Activated CD4-positive, alpha-beta T cell treated with anti-CD3 and anti-CD28 coated beads, Interleukin-2, amount 50 U/mL, for 24 hours (primary cell): Measurements from ENCODE around the gene RGL3.
"Not testable (repeated sequence)": the region's sequence is repeated elsewhere in the genome, so short reads cannot be mapped to it uniquely, and the experiment has no call there.

ENCODE experiments used
- DNase-seq, 2 donors: peaks; one replicate each; pipeline ENCODE4 v3.0.0-alpha.2; 2020; ENCODE audit warnings: low read depth in 1 of 2, low spot score in 1 of 2

The RGL3 gene

DNA sequence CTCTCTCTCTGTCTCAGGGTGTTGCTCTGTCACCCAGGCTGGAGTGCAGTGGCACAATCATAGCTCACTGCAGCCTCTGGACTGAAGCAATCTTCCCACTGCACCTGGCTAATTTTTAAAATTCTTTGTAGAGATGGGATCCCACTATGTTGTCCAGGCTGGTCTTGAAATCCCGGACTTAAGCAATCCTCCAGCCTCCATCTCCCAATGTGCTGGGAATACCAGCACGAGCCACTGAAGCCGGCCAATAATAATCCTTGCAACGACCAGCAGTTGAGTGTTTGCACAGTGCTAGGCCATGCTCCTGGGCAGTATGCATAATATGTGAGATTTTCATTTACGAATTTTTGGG lies 34.4 kb downstream of the RGL3 start:
- DNase-seq = no peak

DNA sequence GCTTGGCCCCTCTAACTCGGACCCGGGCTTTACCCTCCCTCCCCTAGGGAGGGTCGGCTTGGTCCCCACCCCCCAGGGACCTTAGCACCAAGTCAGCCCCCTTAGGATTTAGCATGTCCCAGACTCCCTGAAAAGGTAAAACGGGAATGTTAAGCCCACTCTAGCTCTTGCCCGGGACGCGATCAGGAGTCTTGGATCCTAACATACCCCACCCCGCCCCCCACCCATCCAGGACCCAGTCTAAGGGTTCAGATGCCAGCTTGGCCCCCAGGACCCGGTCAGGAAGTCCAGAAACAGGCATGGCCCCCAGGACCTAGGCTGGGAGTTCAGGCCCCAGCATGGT lies 35.4 kb downstream of the RGL3 start:
- DNase-seq = no peak

DNA sequence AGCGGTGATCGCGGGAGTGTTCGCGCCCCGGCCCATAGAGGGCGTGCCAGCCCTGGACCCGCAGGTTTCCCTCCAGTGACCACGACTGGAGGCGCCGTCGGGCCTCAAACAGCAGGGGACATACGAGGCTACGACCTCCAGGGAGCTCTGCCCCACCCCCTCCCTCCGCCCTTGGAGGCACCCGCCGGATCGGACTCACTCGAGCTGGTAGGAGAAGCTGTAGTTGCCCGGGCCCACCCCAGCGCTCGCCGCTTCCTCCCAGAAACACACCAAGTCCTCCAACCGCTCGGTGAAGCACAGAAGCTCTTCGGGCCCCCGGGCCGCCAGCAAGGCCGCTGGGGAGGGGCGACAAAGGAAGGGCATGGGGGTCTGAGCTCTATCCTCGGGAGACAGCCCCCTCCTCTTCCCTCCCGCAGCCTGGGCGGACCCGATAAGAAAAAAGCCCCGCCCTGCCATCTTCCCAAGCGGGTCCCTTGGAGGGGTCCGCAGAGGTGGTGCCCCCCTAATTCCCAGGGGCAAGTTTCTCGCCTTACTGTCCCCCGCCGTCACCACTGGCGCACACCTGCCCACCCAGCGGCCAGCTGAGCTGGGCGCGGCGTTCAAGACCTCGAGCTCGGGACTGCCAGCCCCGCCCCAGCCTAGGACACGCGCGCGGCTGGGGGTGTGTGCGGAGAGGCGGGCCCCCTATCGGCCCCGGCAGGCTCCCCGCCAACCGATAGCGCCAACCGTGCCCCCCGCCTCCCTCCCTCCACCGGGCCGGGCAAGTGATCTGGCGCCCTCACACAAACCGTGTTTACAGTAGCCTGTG lies 36.0 kb downstream of the RGL3 start:
- DNase-seq = no peak

DNA sequence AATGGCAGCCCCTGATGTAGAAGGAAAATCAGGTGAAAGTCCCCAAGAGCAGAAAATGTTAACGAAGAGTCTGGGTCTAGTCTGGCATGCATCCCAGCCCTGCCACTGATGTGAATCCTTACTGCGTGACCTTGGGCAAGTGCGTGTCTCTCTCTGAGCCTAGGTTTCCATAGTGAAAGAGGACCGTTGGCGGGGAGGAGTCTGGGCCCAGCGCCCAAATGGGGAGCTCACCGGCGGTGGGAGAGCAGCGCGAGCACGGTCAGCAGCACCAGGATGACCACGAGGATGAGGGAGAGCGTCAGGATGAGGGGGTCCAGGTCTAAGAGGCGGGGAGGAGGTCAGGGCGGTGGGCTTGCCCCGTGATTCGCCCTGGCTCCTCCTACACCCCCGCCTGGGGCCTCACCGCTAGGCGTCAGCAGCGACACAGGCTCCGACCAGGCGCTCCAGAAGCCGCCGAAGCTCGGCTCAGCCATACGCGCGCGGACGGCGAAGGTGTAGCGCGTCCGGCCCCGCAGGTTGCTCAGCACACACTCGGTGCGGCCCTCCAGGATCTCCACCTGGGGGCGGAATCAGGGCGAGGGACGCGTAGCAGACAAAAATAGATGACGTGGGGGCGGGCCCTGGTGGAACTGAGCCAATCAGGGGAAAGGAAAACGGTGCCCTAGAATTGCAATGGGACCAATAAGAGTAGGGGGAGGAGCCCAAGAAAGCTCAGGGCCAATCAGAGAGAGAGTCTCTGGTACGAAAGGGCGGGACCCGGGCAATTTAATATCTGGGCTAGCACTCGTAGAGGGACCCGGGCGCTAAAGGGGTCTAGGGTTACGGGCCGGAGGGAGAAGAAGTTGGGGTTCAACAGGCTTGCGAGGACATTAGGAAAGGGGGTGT lies 38.2 kb downstream of the RGL3 start:
- DNase-seq = peak; percentile 86 to 94

DNA sequence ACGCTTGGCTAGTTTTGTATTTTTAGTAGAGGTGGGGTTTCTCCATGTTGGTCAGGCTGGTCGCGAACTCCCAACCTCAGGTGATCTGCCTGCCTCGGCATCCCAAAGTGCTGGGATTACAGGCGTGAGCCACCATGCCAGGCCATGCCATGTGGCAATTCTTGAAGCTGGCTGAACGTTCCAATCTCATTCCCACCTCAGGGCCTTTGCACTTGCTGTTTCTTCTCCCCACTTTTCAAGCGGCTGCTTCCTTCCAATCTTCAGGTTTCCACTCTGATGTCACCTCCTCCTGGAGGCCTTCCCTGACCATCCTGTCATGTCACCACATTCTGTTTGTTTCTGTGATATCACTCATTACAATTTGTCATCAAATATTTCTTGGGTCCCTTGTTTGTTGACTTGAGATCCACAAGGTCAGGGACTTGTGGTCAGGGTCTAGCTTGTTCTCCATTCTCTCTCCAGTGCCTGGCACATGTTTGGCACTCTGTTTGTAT lies 39.2 kb downstream of the RGL3 start:
- DNase-seq = no peak

DNA sequence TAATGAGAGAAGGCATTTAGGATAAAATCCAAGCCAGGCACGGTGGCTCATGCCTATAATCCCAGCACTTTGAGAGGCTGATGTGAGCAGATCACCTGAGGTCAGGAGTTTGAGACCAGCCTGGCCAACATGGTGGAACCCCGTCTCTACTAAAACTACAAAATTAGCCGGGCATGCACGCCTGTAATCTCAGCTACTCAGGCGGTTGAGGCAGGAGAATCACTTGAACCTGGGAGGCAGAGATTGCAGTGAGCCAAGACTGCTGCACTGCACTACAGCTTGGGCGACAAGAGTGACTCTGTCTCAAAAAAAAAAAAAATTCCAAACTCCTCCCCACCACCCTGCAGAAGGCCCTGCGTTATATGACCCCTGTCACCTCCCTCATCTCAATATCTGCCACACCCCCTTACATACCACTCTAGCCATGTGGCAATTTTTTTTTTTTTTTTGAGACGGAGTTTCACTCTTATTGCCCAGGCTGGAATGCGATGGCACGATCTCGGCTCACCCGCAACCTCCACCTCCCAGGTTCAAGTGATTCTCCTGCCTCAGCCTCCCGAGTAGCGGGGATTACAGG lies 39.8 kb downstream of the RGL3 start:
- not testable (repeated sequence) for DNase-seq

DNA sequence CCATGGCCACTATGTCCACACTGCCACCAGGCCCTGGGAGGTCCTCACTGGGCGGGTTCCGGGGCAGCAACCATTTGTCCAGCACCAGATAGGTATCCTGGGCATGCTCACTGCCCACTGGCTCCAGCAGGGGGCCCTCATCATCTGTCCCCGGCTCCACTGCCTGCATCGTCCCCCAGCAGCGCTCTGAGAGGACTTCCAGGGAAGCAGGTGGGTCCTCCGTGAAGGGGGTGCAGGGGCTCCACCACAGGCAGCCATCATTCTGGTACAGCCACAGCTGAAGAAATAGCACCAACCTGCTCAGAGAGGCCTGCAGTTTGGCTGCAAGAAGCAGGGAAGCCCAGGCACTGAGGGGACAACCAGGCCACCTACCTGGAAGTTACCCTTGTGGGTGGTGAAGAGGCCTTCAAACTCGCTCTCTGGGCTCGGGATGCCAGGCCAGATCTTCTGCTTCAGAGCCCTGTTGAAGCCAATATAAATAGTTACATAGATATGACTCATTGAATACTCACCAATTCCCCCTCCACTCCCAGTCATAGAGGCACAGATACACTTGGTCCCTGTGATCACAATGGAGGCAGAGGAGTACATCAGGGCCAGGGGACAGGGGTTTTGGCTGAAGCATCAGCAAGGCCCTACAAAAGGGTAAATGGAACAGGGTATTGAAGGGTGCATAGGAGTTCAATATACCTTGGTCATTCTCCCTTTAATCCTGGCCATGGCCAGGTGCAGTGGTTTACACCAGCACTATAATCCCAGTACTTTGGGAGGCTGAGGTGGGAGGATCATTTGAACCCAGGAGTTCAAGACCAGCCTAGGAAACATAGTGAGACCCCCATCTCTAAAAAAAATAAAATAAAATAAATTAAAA lies 40.6 kb downstream of the RGL3 start:
- no peak for DNase-seq

DNA sequence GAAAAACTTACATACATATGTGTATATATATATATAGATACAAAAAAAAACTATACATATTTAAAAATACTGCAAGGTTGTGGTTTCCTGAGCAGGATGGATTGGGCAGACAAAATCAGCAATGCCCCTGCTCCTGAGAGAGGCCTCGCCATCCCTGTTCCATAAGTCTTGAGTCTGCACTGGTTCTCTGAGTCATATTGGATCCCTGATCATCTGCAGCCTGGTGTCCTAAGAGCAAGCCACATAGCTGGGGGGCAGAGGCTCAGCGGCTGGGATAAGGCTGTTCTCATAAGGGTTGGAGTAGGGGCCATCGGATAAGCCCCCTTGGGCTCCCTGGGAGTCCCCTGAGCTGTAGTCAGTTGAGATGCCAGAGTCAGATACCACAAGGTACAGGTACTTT lies 41.4 kb downstream of the RGL3 start:
- DNase-seq = no peak

DNA sequence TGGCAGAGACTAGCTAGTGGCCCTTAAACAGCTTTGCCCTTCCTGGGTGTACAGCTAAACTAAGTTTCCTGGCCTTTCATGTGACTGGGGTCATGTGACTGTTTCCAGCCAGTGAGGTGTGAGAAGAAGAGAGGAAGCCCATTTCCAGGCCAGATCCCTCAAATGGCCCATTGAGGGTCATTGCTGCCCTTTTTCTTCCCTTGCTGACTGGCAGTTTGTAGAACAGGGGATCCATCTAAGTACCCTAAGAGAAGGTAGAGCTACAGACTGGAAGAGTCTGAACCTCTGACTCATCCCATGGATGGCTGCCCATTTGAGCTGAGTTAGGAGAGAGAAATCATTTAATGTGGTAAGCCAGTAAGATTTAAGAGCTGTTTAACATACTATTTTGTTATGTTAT lies 41.9 kb downstream of the RGL3 start:
- no peak for DNase-seq

DNA sequence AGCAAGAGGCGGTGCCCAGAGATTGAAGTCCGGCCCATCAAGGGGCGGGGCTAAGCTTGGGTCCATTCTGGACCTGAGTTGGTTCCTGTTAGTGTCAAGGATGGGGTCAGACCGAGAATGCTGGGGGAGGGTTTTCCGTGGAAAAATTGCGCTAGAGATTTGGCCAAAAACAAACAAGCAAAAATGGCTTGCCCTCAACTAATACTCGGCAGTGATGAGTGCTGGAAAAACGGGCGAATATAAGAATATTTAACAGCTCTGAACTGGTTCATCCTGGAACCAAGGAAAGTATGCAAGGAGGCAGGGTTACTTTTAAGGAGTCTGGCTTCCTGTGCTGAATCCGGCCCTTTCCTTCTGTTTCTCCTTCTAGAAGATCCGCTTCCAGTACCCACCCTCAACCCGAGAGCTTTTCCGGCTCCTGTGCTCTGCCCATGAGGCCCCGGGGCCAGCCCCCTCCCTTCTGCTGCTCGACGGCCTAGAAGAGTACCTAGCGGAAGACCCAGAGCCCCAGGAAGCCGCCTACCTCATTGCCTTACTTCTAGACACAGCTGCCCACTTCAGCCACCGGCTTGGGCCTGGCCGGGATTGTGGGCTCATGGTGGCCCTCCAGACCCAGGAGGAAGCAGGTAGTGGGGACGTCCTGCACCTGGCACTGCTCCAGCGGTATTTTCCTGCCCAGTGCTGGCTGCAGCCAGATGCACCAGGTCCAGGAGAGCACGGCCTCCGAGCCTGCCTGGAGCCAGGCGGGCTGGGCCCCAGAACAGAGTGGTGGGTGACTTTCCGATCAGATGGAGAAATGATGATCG lies 43.8 kb downstream of the RGL3 start:
- peak; percentile 30 to 40 for DNase-seq

DNA sequence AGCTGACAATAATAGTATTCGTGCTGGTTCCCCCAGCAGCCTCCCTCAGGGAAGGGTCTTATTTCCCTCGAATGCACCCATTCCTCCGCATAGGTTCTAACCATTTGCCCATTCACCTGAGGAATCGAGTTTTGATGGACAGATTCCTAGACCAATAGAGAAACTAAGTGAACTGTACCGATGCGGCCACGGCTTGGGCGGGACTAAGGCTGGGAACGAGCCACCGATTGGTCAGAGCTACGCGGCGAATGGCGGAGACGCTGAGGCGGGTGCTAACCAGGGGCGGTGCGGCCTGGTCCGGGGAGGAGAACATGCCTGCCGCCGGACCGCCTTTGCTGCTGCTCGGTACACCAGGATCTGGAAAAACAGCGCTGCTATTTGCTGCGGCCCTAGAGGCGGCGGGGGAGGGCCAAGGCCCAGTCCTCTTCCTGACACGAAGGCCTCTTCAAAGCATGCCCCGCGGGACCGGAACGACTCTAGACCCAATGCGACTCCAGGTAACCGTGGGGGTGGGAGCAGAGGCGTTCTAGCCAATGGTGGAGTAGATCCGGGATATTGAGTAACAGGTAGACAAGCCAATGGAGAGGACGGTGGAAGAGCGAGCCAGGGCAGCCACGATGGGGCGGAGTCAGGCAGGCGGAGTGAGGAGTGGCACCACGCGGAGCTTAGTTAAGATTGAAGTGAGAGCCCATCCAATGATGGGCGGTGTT lies 44.5 kb downstream of the RGL3 start, which contains the start of gene SWSAP1:
TSS of gene SWSAP1 (plus strand) at position 234 of the 710 bp plus-strand sequence. CDS start at position 249, 15 bp downstream.
- DNase-seq = peak; percentile 90 to 97

DNA sequence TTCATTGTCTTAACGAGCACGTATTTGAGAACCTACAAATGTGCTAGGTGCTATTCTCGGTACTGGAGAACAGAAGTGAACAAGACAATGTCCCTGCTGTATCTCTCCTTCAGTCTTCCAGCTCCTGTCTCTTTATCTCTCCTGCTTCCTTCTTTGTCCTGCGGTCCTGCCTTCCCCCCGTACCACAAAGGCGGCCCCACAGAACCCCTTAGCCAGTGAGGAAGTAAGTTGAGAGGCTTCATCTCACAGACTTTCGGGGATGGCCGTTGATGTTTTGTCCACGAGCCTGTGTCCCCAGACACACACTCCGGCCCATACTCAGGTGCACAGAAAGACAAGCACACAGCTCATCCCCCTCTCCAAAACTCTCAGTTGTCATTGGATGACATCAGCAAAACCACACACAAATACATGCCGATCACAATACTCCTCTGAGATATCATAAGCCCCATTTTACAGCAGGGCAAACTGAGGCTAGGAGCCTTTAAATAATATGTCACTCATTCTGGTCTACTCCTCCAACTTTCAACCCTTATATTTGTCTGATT lies 45.2 kb downstream of the RGL3 start:
- no peak for DNase-seq

DNA sequence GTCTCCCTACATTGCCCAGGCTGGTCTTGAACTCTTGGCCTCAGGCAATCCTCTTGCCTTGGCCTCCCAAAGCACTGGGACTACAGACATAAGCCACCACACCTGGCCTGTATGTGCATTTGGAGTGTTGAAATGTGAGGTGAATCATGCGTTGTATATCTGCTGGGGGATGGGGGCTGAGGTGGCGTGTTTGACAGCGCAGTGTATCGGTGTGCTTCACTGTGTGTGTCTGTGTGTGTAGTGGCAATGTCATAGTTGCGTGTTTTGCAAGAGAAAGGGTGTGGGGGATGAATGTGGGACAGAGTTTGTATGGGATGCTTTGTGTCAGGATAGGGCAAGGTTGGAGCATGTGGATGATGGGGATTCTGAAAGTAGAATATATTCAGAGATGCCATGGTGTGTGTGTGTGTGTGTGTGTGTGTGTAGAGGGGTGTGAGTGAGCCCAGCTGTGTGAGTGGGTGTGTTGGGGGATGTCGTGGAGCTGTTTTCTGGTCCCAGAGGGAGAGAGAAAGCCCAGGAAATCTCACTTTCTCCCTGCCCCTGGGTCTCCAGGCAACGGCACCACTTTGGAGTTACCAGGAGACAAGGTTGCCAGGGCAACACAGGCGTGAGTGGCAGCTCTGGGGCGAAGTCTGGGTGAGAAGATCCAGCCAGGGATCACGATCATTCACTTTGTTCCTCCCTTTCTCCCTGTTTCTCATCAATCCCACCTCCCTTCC lies 45.8 kb downstream of the RGL3 start:
- DNase-seq = no peak

DNA sequence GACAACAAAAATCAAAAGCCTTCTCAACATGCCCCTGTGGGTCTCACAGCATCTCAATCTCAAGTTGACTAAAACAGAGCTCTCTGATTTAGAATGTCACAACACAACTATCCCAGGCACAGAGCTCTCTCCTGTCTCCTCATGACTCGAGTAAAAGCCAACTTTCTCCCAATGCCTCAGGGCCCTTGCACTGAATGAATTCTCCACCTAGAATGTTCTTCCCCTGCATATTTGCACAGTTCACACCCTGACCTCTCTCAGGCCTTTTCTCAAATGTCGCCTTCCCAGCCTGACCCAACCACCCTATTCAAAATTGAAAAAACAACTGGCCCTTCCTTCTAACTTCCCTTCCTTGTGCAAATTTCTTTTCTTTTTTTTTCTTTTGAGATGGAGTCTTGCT lies 48.4 kb downstream of the RGL3 start:
- DNase-seq = no peak

DNA sequence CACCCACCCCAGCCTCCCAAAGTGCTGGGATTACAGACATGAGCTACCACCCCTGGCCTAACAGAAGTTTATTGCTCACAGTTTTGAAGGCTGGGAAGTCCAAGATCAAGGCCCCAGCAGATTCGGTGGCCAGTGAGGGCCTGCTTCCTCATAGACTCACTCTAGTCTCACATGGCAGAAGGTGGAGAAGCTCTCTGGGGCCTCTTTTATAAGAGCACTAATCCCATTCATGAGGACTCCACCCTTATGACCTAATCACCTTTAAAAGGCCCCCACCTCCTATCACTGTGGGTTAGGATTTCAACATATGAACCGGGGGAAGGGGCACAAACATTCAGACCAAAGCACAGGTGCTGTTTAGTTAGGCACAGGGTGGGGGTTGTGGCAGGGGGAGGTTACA lies 51.6 kb downstream of the RGL3 start:
- DNase-seq = no peak

DNA sequence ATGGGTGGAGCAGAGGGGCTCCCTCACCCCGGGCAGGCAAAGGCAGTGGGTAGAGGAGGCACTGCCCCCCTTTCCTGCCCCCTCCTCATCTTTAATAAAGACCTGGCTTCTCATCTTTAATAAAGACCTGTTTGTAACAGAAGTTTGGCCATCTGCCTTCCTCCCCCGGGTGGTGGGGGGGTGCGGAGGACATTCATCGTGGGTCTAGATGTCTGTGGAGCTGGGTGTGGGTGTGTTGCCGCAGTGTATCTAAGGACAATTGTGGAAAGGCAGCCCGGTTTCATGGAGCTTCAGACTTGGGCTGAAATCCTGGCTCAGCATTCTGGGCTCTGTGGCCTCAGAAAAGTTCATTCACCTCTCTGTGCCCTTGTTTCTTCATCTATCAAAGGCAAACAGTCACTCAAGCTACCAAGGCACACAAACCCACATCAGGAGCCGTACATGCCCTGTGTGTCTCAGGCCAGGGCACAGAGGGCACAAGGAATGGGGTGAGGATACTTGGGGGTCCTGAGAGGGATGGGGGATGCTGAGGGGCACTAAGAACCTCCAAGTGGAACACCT lies 53.5 kb downstream of the RGL3 start:
- DNase-seq = no peak

DNA sequence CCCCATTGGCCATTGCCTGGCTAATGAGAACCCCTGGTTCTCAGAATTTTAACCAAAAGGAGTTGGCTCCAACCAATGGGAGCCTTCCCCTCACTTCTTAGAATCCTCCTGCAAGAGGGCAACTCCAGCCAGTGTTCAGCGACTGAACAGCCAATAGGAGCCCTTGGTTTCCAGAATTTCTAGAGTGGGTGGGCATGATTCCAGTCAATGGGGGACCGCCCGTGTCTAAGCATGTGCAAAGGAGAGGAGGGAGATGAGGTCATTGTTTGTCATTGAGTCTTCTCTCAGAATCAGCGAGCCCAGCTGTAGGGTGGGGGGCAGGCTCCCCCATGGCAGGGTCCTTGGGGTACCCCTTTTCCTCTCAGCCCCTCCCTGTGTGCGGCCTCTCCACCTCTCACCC lies 54.2 kb downstream of the RGL3 start:
- DNase-seq = no peak

DNA sequence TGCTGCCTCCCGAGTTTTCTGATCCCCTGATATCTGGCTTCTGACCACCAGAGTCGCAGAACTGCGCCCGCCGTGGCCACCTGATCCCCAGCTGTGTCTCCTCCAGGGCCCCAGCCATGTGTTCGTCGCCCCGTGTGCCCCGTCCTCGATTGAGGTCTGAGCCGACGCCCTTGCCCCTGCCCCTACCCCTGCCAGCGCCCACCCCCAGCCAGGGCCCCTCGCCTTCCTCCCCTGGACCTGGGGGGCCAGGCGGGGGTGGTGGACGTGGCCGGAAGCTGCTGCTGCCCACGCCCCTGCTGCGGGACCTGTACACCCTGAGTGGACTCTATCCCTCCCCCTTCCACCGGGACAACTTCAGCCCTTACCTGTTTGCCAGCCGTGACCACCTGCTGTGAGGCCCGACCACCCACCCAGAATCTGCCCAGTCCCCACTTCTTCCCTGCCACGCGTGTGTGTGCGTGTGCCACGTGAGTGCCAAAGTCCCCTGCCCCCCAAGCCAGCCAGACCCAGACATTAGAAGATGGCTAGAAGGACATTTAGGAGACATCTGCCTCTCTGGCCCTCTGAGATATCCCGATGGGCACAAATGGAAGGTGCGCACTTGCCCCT lies 54.7 kb downstream of the RGL3 start:
- DNase-seq = no peak
